RWPE2 (cell line): Measurements from ENCODE around the gene ZFP36.

Experiments used
- ATAC-seq: fragments of 200-7000 bp; cut with Tn5 transposase; 3 replicates; pipeline ENCODE4 v1.9.1; 2021; ENCODE audit warnings: low read depth
- DNase-seq: peaks from one replicate; pipeline ENCODE4 v3.0.0-alpha.2; 2020; ENCODE audit warnings: low spot score
- H3K27ac ChIP-seq: fragments of 450-650 bp; 2 replicates; pipeline ENCODE4 v1.5.1; 2017; ENCODE audit warnings: mild to moderate bottlenecking; ENCODE audit not compliant: poor library complexity, severe bottlenecking
- H3K27me3 ChIP-seq: fragments of 250-450 bp; sonication (Bioruptor Pico); 2 replicates; pipeline ENCODE4 v1.5.1; 2021; ENCODE audit warnings: mild to moderate bottlenecking, moderate library complexity; ENCODE audit not compliant: insufficient read depth, poor library complexity, severe bottlenecking
- H3K36me3 ChIP-seq: fragments of 250-450 bp; sonication (Bioruptor Pico); 2 replicates; pipeline ENCODE4 v1.5.1; 2020; ENCODE audit warnings: low read depth, mild to moderate bottlenecking, moderate library complexity
- H3K4me1 ChIP-seq: fragments of 250-450 bp; sonication (Bioruptor Pico); 2 replicates; pipeline ENCODE4 v1.5.1; 2021; ENCODE audit warnings: mild to moderate bottlenecking, moderate library complexity; ENCODE audit not compliant: insufficient read depth, poor library complexity, severe bottlenecking
- H3K4me3 ChIP-seq: fragments of 250-450 bp; sonication (Bioruptor Pico); 2 replicates; pipeline ENCODE4 v1.5.1; 2021; ENCODE audit warnings: mild to moderate bottlenecking, moderate library complexity; ENCODE audit not compliant: severe bottlenecking
- H3K9me3 ChIP-seq: fragments of 250-450 bp; sonication (Bioruptor Pico); 2 replicates; pipeline ENCODE4 v1.5.1; 2021; ENCODE audit warnings: mild to moderate bottlenecking, moderate library complexity; ENCODE audit not compliant: severe bottlenecking
- TF ChIP-seq, protein P1 (sequence below): fragments of 450-650 bp; IDR thresholded peaks from one replicate; pipeline ENCODE4 v1.5.1; 2017; ENCODE audit warnings: mild to moderate bottlenecking, moderate library complexity; ENCODE audit not compliant: poor library complexity, severe bottlenecking

ZFP36 gene

GRCh38 chr19:39423258-39424086, 16.8 kb downstream of the ZFP36 start:
- H3K36me3 ChIP-seq = peaks cover 44% of the 10 kb centered on the region
- no peaks in the 10 kb centered on the region for H3K9me3 ChIP-seq
- DNase-seq = no peak
- no peaks in the 10 kb centered on the region for H3K27me3 ChIP-seq
- no peaks in the 10 kb centered on the region for H3K4me1 ChIP-seq
- TF ChIP-seq, protein P1, sequence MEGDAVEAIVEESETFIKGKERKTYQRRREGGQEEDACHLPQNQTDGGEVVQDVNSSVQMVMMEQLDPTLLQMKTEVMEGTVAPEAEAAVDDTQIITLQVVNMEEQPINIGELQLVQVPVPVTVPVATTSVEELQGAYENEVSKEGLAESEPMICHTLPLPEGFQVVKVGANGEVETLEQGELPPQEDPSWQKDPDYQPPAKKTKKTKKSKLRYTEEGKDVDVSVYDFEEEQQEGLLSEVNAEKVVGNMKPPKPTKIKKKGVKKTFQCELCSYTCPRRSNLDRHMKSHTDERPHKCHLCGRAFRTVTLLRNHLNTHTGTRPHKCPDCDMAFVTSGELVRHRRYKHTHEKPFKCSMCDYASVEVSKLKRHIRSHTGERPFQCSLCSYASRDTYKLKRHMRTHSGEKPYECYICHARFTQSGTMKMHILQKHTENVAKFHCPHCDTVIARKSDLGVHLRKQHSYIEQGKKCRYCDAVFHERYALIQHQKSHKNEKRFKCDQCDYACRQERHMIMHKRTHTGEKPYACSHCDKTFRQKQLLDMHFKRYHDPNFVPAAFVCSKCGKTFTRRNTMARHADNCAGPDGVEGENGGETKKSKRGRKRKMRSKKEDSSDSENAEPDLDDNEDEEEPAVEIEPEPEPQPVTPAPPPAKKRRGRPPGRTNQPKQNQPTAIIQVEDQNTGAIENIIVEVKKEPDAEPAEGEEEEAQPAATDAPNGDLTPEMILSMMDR = no peak
- H3K27ac ChIP-seq = no peak overlapping the region
- ATAC-seq = no peak
- H3K4me3 ChIP-seq = no peak overlapping the region

GRCh38 chr19:39424934-39425333, 18.3 kb downstream of the ZFP36 start:
- Histone ChIP-seq H3K4me3 (no peak overlapping the region), H3K4me1 (no peaks in the 10 kb centered on the region), H3K36me3 (peaks cover 30% of the 10 kb centered on the region), H3K9me3 (no peaks in the 10 kb centered on the region), H3K27me3 (no peaks in the 10 kb centered on the region), H3K27ac (no peak overlapping the region)
- ATAC-seq (no peak), DNase-seq (no peak)
- TF ChIP-seq, protein P1 = no peak

GRCh38 chr19:39425744-39426143, 19.1 kb downstream of the ZFP36 start:
- ATAC-seq (no peak), DNase-seq (no peak)
- H3K4me3 ChIP-seq = no peak overlapping the region
- H3K27me3 ChIP-seq = no peaks in the 10 kb centered on the region
- H3K27ac ChIP-seq = no peak overlapping the region
- TF ChIP-seq, protein P1 = no peak
- peaks cover 22% of the 10 kb centered on the region for H3K36me3 ChIP-seq
- H3K9me3 ChIP-seq = no peaks in the 10 kb centered on the region
- H3K4me1 ChIP-seq = peaks cover 3% of the 10 kb centered on the region

DNA sequence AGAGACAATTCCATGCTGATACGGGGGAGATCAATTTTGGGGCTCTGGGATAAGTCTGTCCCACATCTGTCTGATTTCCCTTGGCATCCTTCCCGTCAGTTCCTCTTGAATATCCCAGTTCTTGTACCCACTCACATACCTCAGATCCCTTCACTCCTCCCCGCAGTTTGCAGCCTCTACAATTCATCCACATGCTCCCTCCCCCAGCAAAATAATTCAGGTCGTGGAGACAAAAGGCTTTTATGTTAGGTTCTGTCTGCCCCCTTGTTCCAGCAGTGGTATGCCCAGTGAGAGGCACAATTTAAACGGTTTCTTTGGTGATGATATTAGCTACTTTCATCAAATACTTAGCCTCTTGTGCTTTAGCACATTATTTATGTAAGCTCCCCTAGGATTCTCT, 19.5 kb downstream of the ZFP36 start:
- ATAC-seq = no peak
- H3K27me3 ChIP-seq = no peaks in the 10 kb centered on the region
- peaks cover 22% of the 10 kb centered on the region for H3K36me3 ChIP-seq
- no peak for DNase-seq
- TF ChIP-seq, protein P1 = no peak
- no peak overlapping the region for H3K4me3 ChIP-seq
- H3K4me1 ChIP-seq = peaks cover 6% of the 10 kb centered on the region
- H3K27ac ChIP-seq = no peak overlapping the region
- H3K9me3 ChIP-seq = no peaks in the 10 kb centered on the region

GRCh38 chr19:39427707-39428106, 21.1 kb downstream of the ZFP36 start:
- Histone ChIP-seq H3K9me3 (no peaks in the 10 kb centered on the region), H3K4me3 (no peak overlapping the region), H3K36me3 (peaks cover 17% of the 10 kb centered on the region), H3K27me3 (no peaks in the 10 kb centered on the region), H3K4me1 (peaks cover 9% of the 10 kb centered on the region), H3K27ac (no peak overlapping the region)
- ATAC-seq (no peak), DNase-seq (no peak)
- TF ChIP-seq, protein P1 = no peak
